ENCODE measurements around the gene POP4. TPM values are rescaled to one million over a fixed set of nuclear protein-coding genes. Genes with fewer than 3 reads are reported as not detected.

Gene POP4
- total RNA-seq, 2 donors from 2014 or later = 36.3 to 40.8 TPM

DNA sequence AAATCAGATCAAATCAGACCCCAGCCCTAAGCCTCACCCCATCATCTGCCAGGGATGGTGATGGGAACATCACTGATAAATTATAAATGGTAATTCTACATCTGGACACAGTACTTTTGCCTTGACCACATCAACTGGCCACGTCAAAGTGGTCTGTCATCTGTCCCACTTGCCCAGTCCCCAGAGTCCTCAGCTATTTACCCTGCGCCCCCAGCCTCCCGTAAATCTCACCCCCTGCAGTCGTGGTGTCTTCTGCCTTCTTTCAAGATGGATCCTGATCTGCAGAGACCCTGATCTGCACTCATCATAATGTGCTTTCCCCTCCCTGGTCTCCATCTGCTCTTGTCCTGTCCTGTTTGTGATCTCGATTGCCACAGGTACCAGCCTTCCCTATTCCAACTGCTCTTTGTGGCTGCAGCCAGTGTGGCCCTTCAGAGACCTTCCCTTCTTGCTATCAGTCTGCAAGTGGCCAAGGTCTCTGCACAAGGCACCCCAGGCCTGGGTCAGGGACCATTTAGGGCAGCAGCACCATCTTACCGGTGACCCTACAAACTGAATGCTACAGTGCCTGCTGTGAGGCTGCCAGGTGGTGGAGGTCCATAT lies 26.7 kb upstream of the POP4 start:
- TF ChIP-seq, protein P1, sequence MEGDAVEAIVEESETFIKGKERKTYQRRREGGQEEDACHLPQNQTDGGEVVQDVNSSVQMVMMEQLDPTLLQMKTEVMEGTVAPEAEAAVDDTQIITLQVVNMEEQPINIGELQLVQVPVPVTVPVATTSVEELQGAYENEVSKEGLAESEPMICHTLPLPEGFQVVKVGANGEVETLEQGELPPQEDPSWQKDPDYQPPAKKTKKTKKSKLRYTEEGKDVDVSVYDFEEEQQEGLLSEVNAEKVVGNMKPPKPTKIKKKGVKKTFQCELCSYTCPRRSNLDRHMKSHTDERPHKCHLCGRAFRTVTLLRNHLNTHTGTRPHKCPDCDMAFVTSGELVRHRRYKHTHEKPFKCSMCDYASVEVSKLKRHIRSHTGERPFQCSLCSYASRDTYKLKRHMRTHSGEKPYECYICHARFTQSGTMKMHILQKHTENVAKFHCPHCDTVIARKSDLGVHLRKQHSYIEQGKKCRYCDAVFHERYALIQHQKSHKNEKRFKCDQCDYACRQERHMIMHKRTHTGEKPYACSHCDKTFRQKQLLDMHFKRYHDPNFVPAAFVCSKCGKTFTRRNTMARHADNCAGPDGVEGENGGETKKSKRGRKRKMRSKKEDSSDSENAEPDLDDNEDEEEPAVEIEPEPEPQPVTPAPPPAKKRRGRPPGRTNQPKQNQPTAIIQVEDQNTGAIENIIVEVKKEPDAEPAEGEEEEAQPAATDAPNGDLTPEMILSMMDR (IDR thresholded peaks at IDR 0.05) = no peak
- no peak for DNase-seq (ENCODE audit: low spot score)
- no peak overlapping the region for H3K27ac ChIP-seq
- no peak overlapping the region for H3K4me3 ChIP-seq
- no peaks in the 10 kb centered on the region for H3K27me3 ChIP-seq
- no peaks in the 10 kb centered on the region for H3K36me3 ChIP-seq
- no peaks in the 10 kb centered on the region for H3K4me1 ChIP-seq
- peaks cover 0 to 6% of the 10 kb centered on the region in 2 donors for H3K9me3 ChIP-seq

- H3K27ac ChIP-seq = no peak overlapping the region
- no peaks in the 10 kb centered on the region for H3K4me1 ChIP-seq
- no peaks in the 10 kb centered on the region for H3K27me3 ChIP-seq
- no peaks in the 10 kb centered on the region for H3K36me3 ChIP-seq
- H3K9me3 ChIP-seq = peaks cover 0 to 6% of the 10 kb centered on the region in 2 donors
- DNase-seq (ENCODE audit: low spot score) = no peak
- no peak overlapping the region for H3K4me3 ChIP-seq
- TF ChIP-seq, protein P1 (IDR thresholded peaks at IDR 0.05) = no peak
Observed at GRCh38 chr19:29581398-29581797, 24.7 kb upstream of the POP4 start.

DNA sequence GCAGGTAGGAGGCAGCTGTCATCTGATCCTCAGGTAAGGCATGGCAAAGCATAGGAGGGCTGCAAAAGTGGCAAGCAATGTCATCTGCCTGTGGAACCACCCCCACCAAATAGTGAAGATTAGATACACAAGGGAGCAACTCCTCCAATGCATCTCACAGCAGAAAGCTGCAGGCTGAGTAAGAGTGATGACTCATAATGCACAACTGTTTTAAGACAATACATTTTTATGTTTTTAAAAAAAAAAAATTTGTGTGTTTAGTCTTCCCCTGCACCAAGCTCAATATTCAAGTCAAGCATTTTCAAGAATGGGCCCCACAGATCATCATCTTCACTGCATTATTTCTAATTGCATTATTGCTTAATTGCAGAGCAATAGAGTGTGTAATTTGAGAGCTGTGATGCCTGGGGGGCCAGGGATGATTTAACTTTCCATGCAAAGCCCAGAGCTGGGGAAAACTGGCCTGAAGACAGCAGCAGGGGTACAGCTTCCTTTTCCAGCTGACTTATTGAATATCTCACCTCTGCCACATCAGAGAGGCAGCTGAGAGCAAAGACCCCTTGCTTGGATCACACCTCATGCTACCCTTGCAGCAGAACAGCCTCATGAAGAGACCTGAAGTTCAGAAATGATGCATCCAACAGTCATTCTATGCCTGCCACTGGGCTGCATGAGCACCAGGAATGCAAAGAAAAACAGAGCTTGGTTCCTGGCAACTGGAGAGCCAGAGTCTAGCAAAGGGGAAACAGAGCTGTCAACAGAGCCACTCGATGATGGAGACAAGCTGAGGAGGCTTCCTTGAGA lies 22.7 kb upstream of the POP4 start:
- Histone ChIP-seq H3K4me1 (no peaks in the 10 kb centered on the region), H3K9me3 (peaks cover 0 to 6% of the 10 kb centered on the region in 2 donors), H3K4me3 (no peak overlapping the region), H3K27me3 (no peaks in the 10 kb centered on the region), H3K36me3 (no peaks in the 10 kb centered on the region), H3K27ac (no peak overlapping the region)
- TF ChIP-seq, protein P1 (IDR thresholded peaks at IDR 0.05) = no peak
- DNase-seq (ENCODE audit: low spot score) = no peak

DNA sequence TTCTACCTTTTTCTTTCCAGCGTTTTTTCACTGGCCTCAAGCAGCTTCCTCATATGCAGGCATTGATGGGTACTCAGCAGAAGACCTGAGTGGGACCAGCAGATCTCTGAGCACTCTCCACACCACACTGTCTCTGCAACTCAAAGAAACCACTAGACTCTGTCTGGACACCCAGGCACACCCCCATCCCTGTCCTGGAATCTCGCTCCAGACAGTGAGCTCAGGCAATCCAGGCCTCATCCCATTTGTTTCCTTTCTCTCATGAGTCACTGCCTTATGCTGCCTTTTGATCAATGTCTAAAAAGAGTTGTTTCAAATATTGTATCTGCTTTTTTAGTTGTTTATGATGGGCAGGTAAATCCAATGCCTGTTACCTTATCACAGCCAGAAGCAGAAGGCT lies 19.7 kb upstream of the POP4 start:
- TF ChIP-seq, protein P1 (IDR thresholded peaks at IDR 0.05) = no peak
- Histone ChIP-seq H3K9me3 (peaks cover 0 to 1% of the 10 kb centered on the region in 2 donors), H3K4me1 (no peaks in the 10 kb centered on the region), H3K4me3 (no peak overlapping the region), H3K27me3 (no peaks in the 10 kb centered on the region), H3K27ac (no peak overlapping the region), H3K36me3 (no peaks in the 10 kb centered on the region)
- DNase-seq (ENCODE audit: low spot score) = no peak

DNA sequence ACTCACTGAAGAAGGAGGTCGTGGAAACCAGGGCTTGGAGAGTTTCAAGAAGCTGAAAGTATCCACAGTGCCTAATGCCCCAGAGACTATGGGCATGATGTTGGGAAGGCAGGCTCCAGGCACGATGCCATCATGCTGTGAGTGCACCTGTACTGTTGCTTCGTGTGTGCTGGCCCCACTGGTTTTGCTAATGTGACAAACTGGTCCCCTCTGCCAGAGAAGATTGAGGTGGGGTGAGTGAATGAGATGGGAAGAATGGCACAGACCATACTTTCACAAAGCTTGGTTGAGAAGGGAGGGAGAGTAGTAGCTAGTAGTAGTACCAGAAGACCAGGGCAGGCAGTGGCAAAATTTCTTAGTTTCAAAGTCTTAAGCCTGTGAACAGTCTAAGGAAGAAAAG lies 19.0 kb upstream of the POP4 start:
- Histone ChIP-seq H3K4me1 (no peaks in the 10 kb centered on the region), H3K27ac (no peak overlapping the region), H3K9me3 (no peaks in the 10 kb centered on the region), H3K4me3 (no peak overlapping the region), H3K36me3 (no peaks in the 10 kb centered on the region), H3K27me3 (no peaks in the 10 kb centered on the region)
- TF ChIP-seq, protein P1 (IDR thresholded peaks at IDR 0.05) = no peak
- DNase-seq (ENCODE audit: low spot score) = no peak
